GM21723 (cell line): ENCODE measurements around the gene AFTPH.
"Not testable (repeated sequence)": the region's sequence is repeated elsewhere in the genome, so short reads cannot be mapped to it uniquely, and the experiment has no call there.

ENCODE experiments used
- ATAC-seq: cut with Tn5 transposase; IDR thresholded peaks from one replicate; pipeline ENCODE4 v1.9.1; 2021; ENCODE audit warnings: mild to moderate bottlenecking, moderate library complexity; ENCODE audit not compliant: unreplicated experiment

AFTPH gene

GRCh38 chr2:64498438-64498837 lies 25.7 kb upstream of the AFTPH start:
- no peak for ATAC-seq

GRCh38 chr2:64500549-64500948 lies 23.6 kb upstream of the AFTPH start:
- ATAC-seq: no peak

GRCh38 chr2:64501946-64502345 lies 22.2 kb upstream of the AFTPH start:
- ATAC-seq: no peak

GRCh38 chr2:64502860-64503259 lies 21.3 kb upstream of the AFTPH start:
- no peak for ATAC-seq

GRCh38 chr2:64504774-64505720 lies 19.1 kb upstream of the AFTPH start:
- no peak for ATAC-seq

DNA sequence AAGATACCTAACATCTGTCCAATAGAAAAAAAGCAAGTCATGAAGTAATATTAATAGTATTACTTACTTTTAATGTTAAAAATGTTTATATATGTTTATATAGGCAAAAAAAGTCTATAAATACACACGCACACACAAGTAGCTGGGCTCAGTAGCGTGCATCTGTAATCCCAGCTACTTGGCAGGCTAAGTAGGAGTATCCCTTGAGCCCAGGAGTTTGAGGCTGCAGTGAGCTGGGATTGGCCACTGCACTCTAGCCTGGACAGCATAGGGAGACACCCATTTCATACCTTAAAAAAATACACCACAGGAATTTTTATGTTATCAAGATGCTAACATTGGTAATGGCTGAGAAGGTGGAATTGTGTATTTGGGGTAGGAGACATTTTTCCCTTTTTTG lies 17.4 kb upstream of the AFTPH start:
- ATAC-seq: no peak

DNA sequence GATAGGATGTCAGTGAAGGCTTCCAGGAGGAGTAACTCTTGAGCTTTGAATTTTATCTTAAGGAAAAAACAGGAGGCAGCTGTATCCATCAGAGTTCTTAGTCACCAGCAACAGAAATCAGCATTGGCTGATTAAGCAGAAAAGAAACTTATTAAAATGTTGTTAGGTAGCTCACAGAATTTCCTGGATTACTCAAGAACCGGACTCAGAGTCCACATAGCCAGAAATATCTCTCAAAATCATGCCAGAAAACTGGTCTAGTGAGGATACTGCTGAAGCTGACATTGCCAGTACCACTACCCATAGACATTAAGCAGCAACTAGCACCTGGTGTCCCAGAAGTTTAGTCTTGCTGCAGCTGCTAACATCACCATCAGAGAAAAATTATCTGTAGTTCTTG lies 10.1 kb upstream of the AFTPH start:
- ATAC-seq: no peak

GRCh38 chr2:64515086-64515485 lies 9.0 kb upstream of the AFTPH start:
- no peak for ATAC-seq

DNA sequence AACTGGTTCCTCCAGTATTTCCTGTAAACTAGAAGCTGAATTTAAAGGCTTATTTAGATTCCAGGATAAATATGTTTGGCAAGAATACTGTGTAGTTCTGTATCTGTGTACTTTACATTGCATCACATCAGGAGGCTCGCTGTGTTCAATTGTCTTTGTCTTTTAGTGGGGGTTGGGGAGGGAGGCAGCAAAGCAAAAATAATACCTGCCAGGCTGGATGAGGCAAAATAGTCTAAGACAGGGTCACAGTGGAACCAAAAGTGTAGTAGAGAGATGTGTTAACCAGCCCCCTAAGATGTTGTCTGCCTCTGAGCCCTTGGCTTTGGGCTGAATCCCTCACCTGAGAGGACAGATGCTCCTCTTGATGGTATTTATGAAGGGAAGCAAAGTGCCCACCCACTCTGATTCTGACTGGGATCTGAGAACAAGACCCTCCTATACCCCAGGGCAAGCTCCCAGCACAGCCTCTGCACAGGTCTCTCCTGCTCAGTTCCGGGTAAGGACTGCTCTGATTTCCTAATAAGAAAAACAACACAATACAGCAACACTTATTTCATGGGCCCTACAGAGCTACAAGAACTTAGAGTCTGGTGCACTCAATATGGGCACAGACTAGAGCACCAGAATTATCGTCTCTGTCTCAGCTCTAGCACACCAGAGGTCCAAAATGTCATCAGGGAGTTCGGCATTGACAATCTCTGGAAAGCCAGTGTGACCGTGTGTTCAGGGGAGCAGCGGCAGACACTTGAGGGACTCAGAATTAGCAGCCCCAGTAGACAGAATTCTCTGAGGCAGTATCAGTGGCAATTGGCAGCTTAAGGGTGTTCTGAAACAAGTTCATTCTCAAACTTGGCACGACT lies 7.2 kb upstream of the AFTPH start:
- ATAC-seq: no peak

GRCh38 chr2:64517511-64517884 lies 6.6 kb upstream of the AFTPH start:
- ATAC-seq: no peak

- no peak for ATAC-seq
Measured at GRCh38 chr2:64522843-64523428, 1.2 kb upstream of the AFTPH start.

- peak; percentile 19 for ATAC-seq
Measured at GRCh38 chr2:64524604-64525316, 632 bp downstream of the AFTPH start.

- no peak for ATAC-seq
Measured at GRCh38 chr2:64525317-64525613, 1.1 kb downstream of the AFTPH start.

DNA sequence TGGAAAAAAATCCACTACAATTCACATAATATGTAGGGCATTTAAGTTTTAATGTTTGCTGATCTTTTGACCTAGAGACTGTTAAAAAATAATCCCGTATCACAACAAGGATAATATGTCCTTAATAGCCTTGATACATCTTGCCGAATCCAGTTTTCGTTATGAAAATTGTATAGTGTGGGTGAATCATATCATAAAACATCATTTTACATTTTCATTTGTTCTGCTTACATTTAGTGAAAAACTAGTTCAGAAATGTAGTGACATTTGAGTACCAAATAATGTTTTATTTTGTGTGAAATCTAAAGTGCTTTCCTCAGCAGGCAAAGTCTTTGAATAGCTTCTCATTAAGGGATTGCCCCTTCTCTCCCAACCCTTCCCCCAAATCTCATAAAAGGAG lies 1.9 kb downstream of the AFTPH start:
- no peak for ATAC-seq

DNA sequence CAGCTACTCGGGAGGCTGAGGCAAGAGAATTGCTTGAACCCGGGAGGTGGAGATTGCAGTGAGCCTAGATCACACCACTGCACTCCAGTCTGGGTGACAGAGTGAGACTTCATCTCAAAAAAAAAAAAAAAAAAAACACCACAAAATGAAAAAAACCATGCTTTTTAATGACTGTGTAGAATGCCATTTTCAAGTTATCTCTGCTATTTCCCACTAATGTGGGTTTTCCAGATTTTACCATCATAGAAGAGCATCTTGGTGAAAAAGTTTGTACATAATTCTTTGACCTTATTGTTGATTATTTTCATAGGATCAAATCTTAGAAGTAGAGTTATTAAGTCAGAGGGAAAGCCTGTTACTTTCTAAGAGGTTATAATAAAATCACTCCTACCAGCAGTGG lies 6.8 kb downstream of the AFTPH start:
- not testable (repeated sequence) for ATAC-seq

GRCh38 chr2:64532030-64532429 lies 7.9 kb downstream of the AFTPH start:
- no peak for ATAC-seq

DNA sequence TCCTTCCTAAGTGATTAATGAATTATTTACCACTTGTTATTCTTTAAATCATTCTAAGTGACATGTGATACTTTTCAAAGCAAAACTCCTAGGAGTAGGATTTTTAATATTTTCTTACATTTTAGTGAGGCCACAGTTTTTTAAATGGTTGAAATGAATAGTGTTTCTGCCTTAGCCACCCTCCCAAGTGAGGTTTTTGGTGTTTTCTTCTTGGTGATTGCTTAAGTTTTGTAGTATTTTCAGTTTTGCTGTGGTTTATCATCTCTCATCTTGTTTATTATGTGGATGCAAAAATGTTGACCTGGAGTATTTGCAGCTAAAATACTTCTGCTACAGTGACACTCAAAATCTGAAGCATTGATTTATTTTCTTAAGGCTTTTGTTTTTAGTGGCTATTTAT lies 9.8 kb downstream of the AFTPH start:
- no peak for ATAC-seq

DNA sequence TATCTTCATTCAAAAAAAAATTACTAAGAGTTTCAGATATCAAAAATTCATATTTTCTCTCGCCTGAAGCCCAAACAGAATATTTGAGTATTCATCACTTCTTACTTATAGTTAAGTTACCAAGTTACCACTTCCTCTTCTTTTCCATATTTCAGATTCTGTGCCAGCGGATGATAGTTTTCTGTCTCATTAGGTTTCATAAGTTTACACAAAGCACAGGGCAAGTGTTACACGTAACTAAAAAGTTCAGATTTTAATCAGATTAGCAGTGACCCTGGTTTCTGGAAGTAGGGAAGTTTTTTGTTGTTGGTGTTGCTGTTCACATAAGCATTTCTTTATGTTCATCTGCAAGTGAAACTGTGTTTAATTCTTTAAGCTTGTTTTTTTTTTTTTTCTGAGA lies 10.2 kb downstream of the AFTPH start:
- ATAC-seq: no peak

DNA sequence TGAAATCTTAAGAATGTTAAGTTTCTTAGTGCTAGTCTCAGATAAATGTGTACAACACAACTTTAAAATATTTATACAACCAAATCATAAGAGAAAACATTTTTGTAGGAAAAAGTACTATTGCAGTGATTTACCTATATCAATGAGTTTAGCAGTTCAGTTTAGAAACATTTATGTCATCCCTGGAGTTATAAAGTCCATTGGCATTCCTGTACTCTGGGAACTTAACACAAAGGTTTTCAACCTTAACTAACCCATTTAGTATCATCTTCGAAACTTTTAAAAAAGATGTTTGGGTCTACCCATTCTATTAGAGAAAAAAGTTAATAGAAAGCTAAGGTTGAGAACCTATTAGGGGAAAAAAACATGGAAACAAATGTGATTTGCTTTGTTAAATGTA lies 10.9 kb downstream of the AFTPH start:
- ATAC-seq: no peak

- no peak for ATAC-seq
Measured at GRCh38 chr2:64537991-64538390, 13.9 kb downstream of the AFTPH start.

DNA sequence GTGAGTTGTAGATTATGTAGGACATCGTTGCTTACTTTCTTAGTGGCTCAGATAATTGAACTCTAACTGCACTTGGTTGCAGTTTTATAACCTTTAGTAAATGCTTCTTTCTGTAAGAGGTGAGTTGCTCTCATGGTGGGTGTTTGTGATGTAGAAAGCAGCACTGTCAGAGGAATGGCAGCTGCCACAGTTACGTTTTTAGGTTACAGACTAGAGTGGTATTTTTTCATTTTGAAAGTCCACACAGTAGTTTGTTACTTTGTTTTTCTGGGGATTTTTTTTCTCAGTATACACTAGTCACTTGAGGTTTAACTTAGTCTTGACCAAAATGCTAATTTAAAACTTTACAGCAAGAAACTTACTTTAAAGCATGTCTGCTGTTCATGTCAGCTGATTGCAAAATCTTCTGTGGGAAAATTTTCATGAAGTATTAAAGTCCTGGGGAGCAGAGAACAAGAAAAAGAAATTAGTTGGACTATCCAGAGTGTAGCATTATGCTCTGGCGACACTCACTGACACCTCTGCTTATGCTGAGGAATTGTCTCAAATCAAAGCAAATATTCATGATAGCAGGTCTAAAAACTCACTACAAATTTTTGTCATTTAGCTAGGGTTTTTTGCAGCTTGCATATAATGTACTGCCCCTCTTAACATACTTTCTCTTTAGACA lies 14.8 kb downstream of the AFTPH start:
- peak; percentile 52 for ATAC-seq
